Measurements from ENCODE around the gene HOXA5. TPM values are rescaled to one million over a fixed set of nuclear protein-coding genes. Genes with fewer than 3 reads are reported as not detected.

Gene HOXA5
- not detected in 2 replicates for total RNA-seq (2021)
- long read RNA-seq = 0 reads

- H3K4me1 ChIP-seq (ENCODE audit: insufficient read depth, low read length) = no peaks in the 10 kb centered on the region
- no peak within 1 kb of the TSS for H3K4ac ChIP-seq (ENCODE audit: low read depth, low read length)
- no peaks in the 10 kb centered on the region for H3K79me1 ChIP-seq (ENCODE audit: insufficient read depth, low read depth, low read length, poor library complexity, severe bottlenecking)
- H3K56ac ChIP-seq (ENCODE audit: insufficient read length, low read depth, low read length) = no peak within 1 kb of the TSS
- no CpG with 5 or more reads among the region's 86 CpGs for WGBS (ENCODE audit: extremely low coverage, insufficient read length, low lambda C conversion rate)
- no peak within 1 kb of the TSS for H3K27ac Mint-ChIP-seq
- H4K8ac ChIP-seq (replicated peaks; ENCODE audit: insufficient read length, low read depth, low read length) = no peak within 1 kb of the TSS
- peaks cover 7 to 23% of the 10 kb centered on the region in 2 experiments for H3K4me1 Mint-ChIP-seq
- no peak within 1 kb of the TSS for H3T11ph ChIP-seq (ENCODE audit: low read length)
- H3K4me2 ChIP-seq (ENCODE audit: insufficient read depth, insufficient read length, low read length) = peak within 1 kb of the TSS; percentile 65
- H3K36me3 Mint-ChIP-seq (ENCODE audit: insufficient read depth in 1 of 3, low read depth in 3 of 3) = no peaks in the 10 kb centered on the region; a peak in 3 of 7 replicates
- H2BK20ac ChIP-seq (ENCODE audit: low read depth, low read length, poor library complexity, severe bottlenecking) = no peak within 1 kb of the TSS
- H3K9ac ChIP-seq (ENCODE audit: extremely low read depth, insufficient read length, low read length) = no peak within 1 kb of the TSS
- DNase-seq = peak; percentile 88
- no peak within 1 kb of the TSS for H2BK5ac ChIP-seq (ENCODE audit: insufficient read length, low read length)
- H3K27ac ChIP-seq (ENCODE audit: insufficient read length, low read depth, low read length) = no peak within 1 kb of the TSS
- no peaks in the 10 kb centered on the region for H4K20me1 ChIP-seq (ENCODE audit: control insufficient read depth, insufficient read depth, insufficient read length)
- H3K4me3 Mint-ChIP-seq = peak within 1 kb of the TSS; percentile 58 to 77
- H3K18ac ChIP-seq (ENCODE audit: insufficient read length, low read depth, low read length) = no peak within 1 kb of the TSS
- H3K14ac ChIP-seq (ENCODE audit: insufficient read depth, low read length) = no peak within 1 kb of the TSS
- no peak within 1 kb of the TSS for H4K91ac ChIP-seq (ENCODE audit: insufficient read length, low read depth, low read length)
- H3K9me3 ChIP-seq (ENCODE audit: control insufficient read depth, low read depth, low read length) = no peaks in the 10 kb centered on the region
- H2AFZ ChIP-seq (ENCODE audit: low read length) = no peak within 1 kb of the TSS
- no peak within 1 kb of the TSS for H2BK15ac ChIP-seq (ENCODE audit: low read depth, low read length)
- peaks cover 100% of the 10 kb centered on the region for H3K27me3 Mint-ChIP-seq (ENCODE audit: low read depth)
- peaks cover 14% of the 10 kb centered on the region for H3K23me2 ChIP-seq (ENCODE audit: insufficient read length, low read depth, low read length, poor library complexity, severe bottlenecking)
- H4K5ac ChIP-seq (ENCODE audit: insufficient read length, low read depth, low read length) = no peak within 1 kb of the TSS
- H2AK5ac ChIP-seq (ENCODE audit: insufficient read length, low read length) = no peak within 1 kb of the TSS
- no peaks in the 10 kb centered on the region for H3K79me2 ChIP-seq (ENCODE audit: insufficient read depth, low read length)
- no peak within 1 kb of the TSS for H2BK120ac ChIP-seq (ENCODE audit: low read depth, low read length, poor library complexity, severe bottlenecking)
- peaks cover 97% of the 10 kb centered on the region for H3K27me3 ChIP-seq (ENCODE audit: insufficient read depth, low read length)
- no peak within 1 kb of the TSS for H3K23ac ChIP-seq (ENCODE audit: insufficient read length, low read depth, low read length)
- H2BK12ac ChIP-seq (ENCODE audit: insufficient read length, low read depth, low read length) = no peak within 1 kb of the TSS
- H3K9me3 Mint-ChIP-seq = peaks cover 16 to 28% of the 10 kb centered on the region in 2 experiments
- peak; percentile 95 for TF ChIP-seq CTCF (conservative IDR thresholded peaks at IDR 0.05)
These were observed at the start of gene HOXA5 for GRCh38 chr7:27143023-27143949. TSS of gene HOXA5 (minus strand) at chr7:27143681. CDS start at chr7:27143607, 74 bp downstream.

All from H9 (cell line).